Stimulated activated CD4-positive, alpha-beta T cell treated with anti-CD3 and anti-CD28 coated beads, Interleukin-15, amount 100 ng/mL, for 48 hours (primary cell): ENCODE results near the gene FLNC.
A peak's percentile ranks its signal among the peaks of the same experiment; 100 is the strongest.

Experiments
- DNase-seq, 2 donors: peaks; one replicate each; pipeline ENCODE4 v3.0.0-alpha.2; 2020; ENCODE audit warnings: low read depth in 2 of 2

Gene FLNC

DNA sequence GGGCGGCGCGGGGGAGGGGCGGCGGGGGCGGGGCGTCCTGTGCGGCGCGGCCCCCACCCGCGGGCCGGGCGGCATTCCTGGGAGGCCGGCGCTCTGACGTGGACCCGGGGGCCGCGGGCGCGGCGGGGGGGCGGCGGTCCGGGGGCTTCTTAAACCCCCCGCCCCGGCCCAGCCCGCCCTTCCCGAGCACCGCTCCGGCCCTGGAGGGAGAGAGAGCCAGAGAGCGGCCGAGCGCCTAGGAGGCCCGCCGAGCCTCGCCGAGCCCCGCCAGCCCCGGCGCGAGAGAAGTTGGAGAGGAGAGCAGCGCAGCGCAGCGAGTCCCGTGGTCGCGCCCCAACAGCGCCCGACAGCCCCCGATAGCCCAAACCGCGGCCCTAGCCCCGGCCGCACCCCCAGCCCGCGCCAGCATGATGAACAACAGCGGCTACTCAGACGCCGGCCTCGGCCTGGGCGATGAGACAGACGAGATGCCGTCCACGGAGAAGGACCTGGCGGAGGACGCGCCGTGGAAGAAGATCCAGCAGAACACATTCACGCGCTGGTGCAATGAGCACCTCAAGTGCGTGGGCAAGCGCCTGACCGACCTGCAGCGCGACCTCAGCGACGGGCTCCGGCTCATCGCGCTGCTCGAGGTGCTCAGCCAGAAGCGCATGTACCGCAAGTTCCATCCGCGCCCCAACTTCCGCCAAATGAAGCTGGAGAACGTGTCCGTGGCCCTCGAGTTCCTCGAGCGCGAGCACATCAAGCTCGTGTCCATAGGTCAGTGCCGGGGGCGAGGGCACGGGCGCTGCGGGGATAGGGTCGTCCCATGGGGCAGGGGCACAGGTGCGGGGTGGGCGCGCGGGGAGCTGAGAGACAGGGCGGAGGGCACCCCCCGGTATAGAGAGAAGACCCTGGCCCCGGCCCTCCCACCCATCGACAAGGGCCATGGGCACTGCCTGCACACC is at the start of gene FLNC:
FLNC (plus strand) TSS at position 176 of the 947 bp plus-strand sequence; CDS start at position 408, 232 bp downstream.
- DNase-seq, result peak in 1 of 2 donors; percentile 22

GRCh38 chr7:128781126-128781525 is 49.1 kb upstream of the FLNC start:
- DNase-seq, result no peak

DNA sequence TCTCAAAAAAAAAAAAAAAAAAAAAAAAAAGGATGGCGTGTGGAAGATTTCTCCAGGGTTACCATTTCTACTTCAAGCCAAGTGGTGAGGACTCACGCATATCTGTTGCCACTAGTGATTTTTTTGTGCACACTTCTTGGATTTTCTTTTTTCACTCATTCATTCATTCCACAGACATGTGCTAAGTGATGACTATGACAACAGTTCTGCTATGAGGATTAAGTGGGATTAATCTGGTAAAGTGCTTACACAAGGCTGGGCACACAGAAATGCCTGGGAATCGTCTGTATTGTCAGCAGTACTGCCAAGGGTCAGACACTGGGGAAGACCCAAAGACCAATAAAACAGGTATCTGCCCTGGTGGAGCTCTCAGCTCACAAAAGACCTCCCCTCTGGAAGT is 48.4 kb upstream of the FLNC start:
- no peak for DNase-seq

DNA sequence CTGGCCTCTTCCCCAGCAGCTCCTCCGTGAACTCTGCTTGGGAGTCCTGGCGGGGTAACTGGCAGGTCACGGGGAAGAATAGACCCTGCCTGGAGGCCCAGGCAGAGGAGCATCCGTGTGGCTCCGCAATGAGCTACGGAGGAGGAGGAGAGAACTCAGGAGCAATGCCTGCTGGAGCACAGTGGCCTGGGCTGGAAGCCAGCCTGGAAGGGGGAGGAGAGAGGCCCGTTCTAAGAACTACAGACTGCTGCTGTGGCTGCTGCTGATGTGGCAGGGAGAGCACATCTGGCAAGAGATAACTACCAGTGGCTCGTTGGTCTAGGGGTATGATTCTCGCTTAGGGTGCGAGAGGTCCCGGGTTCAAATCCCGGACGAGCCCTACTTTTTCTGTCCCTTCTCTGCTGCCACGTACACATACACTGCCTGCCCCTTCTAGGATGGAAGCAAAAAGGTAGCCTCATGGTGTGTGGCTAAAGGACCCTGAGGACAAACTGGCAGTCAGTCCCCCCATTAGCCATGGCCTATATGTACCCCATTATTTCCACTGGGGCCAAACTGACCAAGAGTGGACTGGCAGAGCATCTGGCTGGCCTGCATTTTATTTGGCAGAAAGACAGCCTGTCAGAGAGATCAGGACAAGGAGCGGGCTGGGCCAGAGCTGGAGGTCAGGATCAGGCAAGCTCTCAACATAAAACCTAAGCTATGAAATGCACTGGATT is 46.9 kb upstream of the FLNC start:
- no peak for DNase-seq

- no peak for DNase-seq
Observed at GRCh38 chr7:128785738-128786137, 44.5 kb upstream of the FLNC start.

- no peak for DNase-seq
Observed at GRCh38 chr7:128788446-128789412, 41.5 kb upstream of the FLNC start.

DNA sequence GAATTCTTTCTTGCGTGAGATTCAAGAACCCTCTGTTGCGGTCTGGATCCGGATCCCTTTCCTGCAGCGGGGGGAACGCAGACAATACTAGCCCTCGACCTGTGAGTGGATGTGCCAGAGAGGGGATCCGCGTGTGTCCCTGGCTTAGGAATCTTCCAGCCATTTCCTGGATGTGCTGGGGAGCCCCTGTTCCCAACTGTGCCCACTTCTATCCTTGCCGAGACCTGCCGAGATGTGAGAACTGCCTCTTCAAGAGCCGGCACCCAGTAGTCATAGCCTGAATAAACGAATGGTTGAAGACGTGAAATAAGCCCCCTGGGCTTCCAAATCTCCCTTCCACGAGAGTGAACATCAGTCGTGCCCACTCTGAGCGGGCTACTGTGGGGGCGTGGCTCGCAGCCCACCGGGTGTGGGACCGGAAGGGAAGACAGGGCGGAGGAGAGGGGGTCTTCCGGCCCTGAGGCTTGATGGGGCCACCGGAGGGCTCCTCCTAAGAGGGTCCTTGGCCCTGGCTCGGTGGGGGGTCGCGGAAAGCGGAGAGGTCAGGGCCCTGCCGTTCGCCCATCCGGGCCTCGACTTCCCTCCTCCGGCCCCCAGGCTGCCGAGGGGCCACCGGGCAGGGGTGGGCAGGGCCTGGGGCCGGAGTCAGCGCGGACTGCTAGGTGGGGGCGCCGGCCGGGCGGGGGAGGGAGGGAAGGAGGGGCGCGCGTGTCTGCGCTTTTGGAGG is 39.7 kb upstream of the FLNC start:
- no peak for DNase-seq

DNA sequence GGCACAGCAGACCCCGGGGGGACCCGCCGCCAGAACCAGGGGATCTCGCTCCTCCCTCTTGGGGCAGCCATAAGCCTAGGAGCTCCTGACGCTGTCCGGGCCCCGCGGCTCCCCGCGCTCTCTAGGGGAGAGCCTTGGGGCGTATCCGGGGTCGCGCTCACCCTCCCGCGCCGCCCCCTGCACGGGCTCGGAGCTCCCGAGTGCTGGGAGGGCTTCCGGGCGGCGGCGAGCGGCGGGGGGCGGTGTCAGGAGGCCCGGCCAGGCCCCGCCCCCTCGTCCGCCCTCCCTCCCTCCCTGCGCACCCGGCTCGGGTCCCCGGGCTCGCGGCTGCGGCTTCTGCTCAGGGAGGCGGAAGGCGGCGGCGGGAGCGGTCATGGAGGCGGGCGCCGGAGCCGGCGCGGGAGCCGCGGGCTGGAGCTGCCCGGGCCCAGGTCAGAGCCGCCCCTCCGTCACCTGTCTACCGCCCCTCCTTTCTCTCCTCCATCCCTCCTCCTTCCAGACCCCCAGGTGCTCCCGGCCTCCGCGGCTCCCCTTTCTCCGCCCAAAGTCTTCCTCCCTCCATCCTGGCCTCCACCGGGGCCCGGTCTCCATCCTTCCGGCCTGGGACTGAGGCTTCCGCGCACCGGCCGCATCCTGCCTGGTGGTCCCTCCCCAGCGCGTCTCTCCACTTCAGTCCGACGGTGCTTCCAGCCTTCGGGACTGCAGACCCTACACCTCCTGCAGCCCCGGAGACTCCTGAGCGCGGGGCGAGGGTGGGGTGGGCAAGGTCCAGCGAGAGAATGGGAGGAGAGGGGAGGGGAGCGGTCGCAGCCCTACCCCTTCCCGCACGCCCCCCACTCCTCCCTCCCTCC is 38.9 kb upstream of the FLNC start, which contains the start of gene CCDC136:
CCDC136 (plus strand) TSS at position 848 of the 851 bp plus-strand sequence. CDS start 444 bp downstream, outside the sequence.
- peak; percentile 41 to 67 for DNase-seq

DNA sequence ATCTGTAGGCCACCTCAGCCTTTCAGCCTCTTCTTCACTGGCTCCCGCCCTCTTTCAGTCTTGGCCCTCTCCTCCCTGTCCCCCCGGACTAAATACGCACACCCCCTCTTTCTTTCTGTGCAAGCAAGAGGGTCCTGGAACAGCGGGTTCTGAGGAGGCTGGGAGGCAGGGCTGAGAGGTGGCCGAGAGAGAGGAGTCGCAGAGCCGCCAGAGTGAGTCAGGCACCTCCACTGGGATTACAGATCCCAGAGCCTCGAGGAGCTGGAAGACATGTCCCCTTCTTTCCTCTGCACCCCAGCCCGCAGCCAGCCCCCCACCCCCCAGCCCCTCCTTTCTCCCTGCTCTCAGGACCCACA is 38.3 kb upstream of the FLNC start:
- DNase-seq, result no peak

DNA sequence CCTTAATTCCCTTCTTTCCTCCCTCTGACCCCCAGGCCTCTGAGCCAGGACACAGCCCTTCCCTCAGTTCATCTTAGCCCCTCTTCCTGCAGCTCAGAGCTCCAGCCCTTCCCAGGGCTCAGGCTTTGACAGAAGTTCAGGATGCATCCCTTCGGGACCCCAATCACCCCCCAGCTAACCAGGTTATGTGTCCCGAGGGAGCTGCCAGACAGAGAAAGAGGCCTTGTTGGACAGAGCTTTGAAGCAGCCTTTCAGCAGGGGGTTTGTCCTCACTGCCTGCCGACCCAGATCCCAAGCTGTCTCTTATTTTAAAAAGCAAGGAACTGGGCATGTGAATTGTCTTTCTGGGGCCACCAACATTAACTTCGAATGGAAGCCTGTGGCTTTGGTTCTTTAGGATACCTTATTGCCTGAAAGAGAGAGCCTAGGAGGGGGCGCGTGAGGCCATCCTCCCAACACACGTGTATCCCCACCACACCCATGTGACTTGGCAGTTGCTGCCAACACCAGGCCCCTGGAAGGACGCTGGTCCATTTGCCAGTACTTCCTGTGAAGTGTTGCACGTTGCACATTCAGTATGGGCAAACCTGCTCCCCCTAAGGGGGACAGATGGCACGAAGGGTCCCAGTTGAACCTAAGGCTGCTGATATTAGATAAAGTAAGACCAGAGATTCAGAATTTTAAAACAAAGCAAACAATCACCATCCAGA is 37.6 kb upstream of the FLNC start:
- DNase-seq, result no peak

DNA sequence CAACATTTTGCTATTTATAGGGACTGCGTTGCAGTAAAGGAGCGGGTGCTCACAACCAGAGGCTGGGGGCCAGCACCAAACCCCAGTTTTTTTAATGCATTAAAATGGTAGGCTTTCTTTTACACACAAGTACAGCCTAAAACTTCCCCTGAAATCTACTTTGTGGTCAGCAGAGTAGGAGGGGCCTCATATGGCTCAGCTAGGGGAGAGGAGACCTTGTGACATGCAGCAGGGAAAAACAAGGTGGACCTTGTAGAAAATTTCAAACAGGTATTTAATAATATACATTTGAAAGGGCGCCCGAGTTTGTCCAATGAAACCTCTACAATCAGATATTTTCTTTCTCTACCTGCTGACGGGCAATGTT is 37.0 kb upstream of the FLNC start:
- no peak for DNase-seq

DNA sequence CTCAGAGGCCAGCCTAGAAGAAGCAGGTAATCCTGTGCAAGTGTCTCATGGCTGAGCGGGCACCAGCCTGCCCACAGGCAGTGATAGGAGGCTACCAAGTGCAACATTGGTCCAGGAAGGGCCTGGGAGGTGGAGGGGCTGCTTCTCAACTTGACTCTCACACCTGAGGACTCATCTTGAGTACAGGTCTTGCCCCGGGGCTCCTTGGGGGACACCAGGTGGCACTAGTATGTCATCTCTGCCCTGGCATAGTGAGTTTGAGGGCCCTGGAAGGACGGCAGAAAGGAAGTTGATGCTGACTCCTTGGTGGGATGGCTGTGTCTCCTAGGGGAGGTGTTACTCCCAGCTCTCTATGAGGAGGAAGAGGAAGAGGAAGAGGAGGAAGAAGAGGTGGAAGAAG is 36.2 kb upstream of the FLNC start:
- DNase-seq, result peak in 1 of 2 donors; percentile 8

GRCh38 chr7:128794436-128794835 is 35.8 kb upstream of the FLNC start:
- DNase-seq, result no peak

DNA sequence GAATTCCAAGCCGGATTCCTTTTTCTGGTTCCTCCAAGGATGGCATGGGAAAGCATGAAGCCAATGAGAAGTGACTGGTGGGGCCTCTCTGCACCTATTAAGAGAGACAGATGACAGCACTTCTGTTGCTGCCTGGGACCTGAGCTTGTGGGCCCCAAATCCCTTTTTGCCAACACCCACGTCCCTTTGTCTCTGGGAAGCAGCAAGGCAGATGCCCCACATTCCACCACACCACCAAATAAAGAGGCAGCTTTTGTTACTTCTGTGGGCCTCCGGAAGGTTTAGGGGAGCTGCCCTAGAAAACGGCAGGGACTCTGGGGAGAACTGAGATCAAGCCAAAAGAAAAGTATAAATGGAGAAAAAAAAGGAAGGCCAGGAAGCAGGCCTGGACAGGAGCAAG is 35.1 kb upstream of the FLNC start:
- DNase-seq, result no peak

GRCh38 chr7:128796327-128796726 is 33.9 kb upstream of the FLNC start:
- DNase-seq, result no peak

GRCh38 chr7:128799451-128799850 is 30.8 kb upstream of the FLNC start:
- no peak for DNase-seq

DNA sequence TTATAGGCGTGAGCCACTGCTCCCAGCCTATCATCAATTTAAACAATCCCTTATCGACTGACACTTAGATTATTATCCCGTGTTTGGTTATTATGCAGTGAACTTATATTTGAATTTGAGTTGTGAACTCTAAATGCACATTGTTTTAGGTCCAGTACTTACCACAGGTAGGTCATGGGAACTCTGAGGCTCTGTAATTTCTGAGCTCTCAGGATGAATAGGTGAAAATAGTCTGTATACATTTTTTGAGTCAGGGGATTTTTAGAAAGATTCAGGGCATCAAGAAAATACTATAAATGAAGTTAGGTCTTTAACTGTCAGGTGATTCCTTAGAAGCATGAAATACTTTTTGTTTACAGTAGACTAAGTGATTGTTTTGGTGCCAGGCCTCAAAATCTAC is 29.6 kb upstream of the FLNC start:
- DNase-seq, result no peak

DNA sequence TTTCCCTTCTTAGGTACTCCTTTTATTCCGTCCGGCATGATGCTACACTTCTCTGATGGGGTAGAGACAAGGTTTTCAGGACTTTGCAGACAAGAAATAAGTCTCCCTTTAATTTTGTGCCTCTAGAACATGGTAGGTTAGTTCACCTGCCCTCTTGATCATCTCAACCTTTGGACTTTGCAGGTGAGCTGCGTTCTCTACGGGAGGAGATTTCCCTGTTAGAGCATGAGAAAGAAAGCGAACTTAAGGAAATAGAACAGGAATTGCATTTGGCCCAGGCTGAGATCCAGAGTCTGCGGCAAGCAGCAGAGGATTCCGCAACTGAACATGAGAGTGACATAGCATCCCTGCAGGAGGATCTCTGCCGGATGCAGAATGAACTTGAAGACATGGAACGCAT is 29.2 kb upstream of the FLNC start:
- no peak for DNase-seq

DNA sequence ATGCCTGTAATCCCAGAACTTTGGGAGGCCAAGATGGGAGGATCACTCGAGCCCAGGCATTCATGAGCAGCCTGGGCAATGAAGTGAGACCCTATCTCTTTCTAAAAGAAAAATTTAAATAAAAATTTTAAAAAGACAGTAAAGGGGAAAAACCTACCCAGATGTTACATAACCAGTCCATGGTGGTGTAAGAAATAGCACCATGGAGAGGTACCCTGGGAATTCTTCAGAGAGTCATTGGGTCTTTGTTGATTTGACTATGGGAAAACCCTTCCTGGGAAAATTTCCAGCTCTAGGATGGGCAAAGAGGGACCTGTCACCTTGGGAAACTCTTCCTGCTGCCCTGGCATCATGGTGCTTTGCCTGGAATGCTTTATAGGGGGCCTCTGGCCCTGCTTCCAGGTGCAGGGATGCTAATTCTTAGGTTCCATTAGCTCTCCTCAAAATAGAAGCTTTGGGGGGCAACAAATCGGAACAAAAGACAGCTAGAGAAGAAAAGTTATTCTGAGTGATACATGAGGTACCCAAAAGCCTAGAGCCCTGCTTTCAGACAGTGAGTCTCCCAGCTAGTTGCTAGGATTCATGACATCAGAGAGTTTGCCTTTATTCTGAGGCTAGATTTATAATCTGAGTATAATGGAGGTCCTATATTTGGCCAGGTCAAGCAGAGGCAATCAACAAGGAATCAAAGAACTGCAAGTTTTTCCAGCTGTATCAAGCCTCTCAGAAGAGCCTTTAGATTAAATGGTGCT is 28.4 kb upstream of the FLNC start:
- no peak for DNase-seq
